Endothelial cell of umbilical vein (primary cell): ENCODE measurements around the gene SGMS2.

Experiments
- EZH2 ChIP-seq: IDR thresholded peaks from 2 replicates; pipeline ENCODE4 v1.6.1; 2012; ENCODE audit warnings: borderline replicate concordance, low read depth, mild to moderate bottlenecking, moderate library complexity, low read length, inconsistent platforms; ENCODE audit not compliant: severe bottlenecking
- FOS ChIP-seq: IDR thresholded peaks from 2 replicates; pipeline ENCODE4 v1.6.1; 2011; ENCODE audit warnings: mild to moderate bottlenecking, low read length, moderate library complexity, borderline replicate concordance; ENCODE audit not compliant: insufficient read depth
- POLR2AphosphoS5 ChIP-seq: IDR thresholded peaks from 2 replicates; pipeline ENCODE4 v1.6.1; 2012; ENCODE audit warnings: low read depth, mild to moderate bottlenecking, control low read depth, low read length, moderate library complexity; ENCODE audit not compliant: insufficient read depth
- TF ChIP-seq, protein P1 (sequence below), 2 donors: IDR thresholded peaks; 1 replicate in 1 of 2; 2 replicates in 1 of 2; pipeline ENCODE4 v1.5.1; 2011; ENCODE audit warnings: low read length in 2 of 2, mild to moderate bottlenecking in 2 of 2, moderate library complexity in 2 of 2, control low read depth in 1 of 2, inconsistent platforms in 1 of 2, low read depth in 1 of 2; ENCODE audit not compliant: insufficient read depth in 1 of 2; ENCODE audit errors: extremely low read depth in 1 of 2

DNA sequence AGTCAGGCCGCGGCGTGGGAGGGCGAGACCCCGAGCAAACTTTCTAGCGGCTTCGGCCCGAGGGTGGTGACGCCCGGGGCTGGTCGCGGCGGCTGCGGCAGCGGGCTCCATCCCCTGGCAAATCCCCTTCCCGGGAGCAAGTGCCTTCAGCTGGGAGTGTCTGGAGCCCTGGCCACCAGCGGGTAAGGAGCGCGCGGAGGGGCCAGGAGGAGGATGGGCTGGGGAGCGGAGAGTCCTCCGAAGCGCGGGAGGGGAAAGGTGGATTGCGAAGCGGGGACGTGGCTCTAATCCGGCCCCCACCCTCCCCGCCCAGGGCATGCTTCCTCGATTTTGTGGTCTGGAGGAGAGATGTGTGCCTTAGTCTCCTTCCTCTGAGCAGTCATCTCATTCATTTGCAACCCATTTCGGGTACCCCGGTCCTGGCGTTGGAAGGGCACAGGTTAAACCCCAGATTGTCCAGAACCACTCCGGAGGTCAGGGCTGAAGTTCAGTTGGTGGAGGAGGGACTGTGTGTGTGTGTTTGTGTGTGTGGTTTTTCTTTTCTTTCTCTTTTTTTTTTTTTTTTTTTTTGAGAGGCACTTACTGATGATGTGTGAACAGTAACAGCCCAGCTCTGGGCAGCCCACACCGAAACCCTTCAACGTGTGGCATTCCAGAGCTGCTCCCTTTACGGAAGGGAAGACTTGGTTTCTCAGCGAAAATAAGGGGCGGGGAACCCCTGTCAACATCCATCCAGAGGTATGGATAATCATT lies 516 bp downstream of the SGMS2 start:
- TF ChIP-seq EZH2 (no peak), FOS (no peak), POLR2AphosphoS5 (peak; percentile 10)
- TF ChIP-seq, protein P1, sequence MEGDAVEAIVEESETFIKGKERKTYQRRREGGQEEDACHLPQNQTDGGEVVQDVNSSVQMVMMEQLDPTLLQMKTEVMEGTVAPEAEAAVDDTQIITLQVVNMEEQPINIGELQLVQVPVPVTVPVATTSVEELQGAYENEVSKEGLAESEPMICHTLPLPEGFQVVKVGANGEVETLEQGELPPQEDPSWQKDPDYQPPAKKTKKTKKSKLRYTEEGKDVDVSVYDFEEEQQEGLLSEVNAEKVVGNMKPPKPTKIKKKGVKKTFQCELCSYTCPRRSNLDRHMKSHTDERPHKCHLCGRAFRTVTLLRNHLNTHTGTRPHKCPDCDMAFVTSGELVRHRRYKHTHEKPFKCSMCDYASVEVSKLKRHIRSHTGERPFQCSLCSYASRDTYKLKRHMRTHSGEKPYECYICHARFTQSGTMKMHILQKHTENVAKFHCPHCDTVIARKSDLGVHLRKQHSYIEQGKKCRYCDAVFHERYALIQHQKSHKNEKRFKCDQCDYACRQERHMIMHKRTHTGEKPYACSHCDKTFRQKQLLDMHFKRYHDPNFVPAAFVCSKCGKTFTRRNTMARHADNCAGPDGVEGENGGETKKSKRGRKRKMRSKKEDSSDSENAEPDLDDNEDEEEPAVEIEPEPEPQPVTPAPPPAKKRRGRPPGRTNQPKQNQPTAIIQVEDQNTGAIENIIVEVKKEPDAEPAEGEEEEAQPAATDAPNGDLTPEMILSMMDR (IDR thresholded peaks at IDR 0.05; ENCODE audit: extremely low read depth in 1 of 2, insufficient read depth in 1 of 2, low read depth in 1 of 2, low read length in 2 of 2), result no peak
